A549 (cell line): ENCODE results near the gene NTM. TPM values are rescaled to one million over a fixed set of nuclear protein-coding genes. Genes with fewer than 3 reads are reported as not detected.

Experiments
- ATAC-seq, 2 experiments: fragments of 200-7000 bp in 1 of 2; fragments of >200 bp in 1 of 2; cut with Nextera tagmentation in 1 of 2; cut with Tn5 transposase in 1 of 2; 3 replicates each; pipeline versions ENCODE4 v1.8.0 to v1.9.1; 2018 to 2020; ENCODE audit warnings: mild to moderate bottlenecking in 1 of 2, moderate library complexity in 1 of 2
- CTCF ChIA-PET: fragments of 300-600 bp; sonication (Branson Sonifier 250); formaldehyde crosslinking; extraction: SDS; loops from one replicate; lab custom pipeline; 2021; ENCODE audit warnings: antibody characterized with exemption, inconsistent platforms; lab: Yijun Ruan, JAX
- POLR2A ChIA-PET: fragments of 350-600 bp; formaldehyde crosslinking; extraction: SDS; loops from one replicate; lab custom pipeline; 2021; ENCODE audit warnings: antibody characterized with exemption, inconsistent platforms; lab: Yijun Ruan, JAX
- DNase-seq, 2 experiments: peaks; one replicate each; pipeline versions ENCODE4 v3.0.0 to v3.0.0-alpha.2; 2011 to 2016; ENCODE audit warnings: low read depth in 1 of 2, low spot score in 1 of 2
- FAIRE-seq: peaks from 2 replicates; lab custom pipeline; 2011; peaks lifted over from hg19 to GRCh38; lab: Jason Lieb, UNC
- H3K27ac ChIP-seq, 2 experiments: fragments of >200 bp; sonication (Bioruptor Twin); formaldehyde crosslinking; 3 replicates each; pipeline ENCODE4 v1.5.1; 2016 to 2017
- H3K4me1 ChIP-seq: fragments of >200 bp; sonication (Bioruptor Twin); formaldehyde crosslinking; 3 replicates; pipeline ENCODE4 v1.6.1; 2016
- H3K4me2 ChIP-seq: fragments of >200 bp; sonication (Bioruptor Twin); formaldehyde crosslinking; 3 replicates; pipeline ENCODE4 v1.6.1; 2016
- H3K4me3 ChIP-seq: fragments of >200 bp; sonication (Bioruptor Twin); formaldehyde crosslinking; 3 replicates; pipeline ENCODE4 v1.5.1; 2016
- H3K9me3 ChIP-seq: fragments of >200 bp; sonication (Bioruptor Twin); formaldehyde crosslinking; 3 replicates; pipeline ENCODE4 v1.6.1; 2016
- ATOH8 ChIP-seq: fragments of 250-450 bp; sonication (Bioruptor Pico); IDR thresholded peaks from 2 replicates; pipeline ENCODE4 v1.5.0; 2020; ENCODE audit warnings: low read depth, mild to moderate bottlenecking, moderate library complexity
- CBX8 ChIP-seq: fragments of 200-600 bp; sonication (generic); IDR thresholded peaks from 2 replicates; pipeline ENCODE4 v1.6.1; 2016
- CEBPB ChIP-seq, 2 experiments: fragments of >200 bp in 1 of 2; sonication (Bioruptor Twin) in 1 of 2; formaldehyde crosslinking in 1 of 2; IDR thresholded peaks; 2 replicates each; pipeline ENCODE4 v1.6.1; 2012 to 2016
- CHD2 ChIP-seq: fragments of 150-350 bp; IDR thresholded peaks from 2 replicates; pipeline ENCODE4 v1.6.1; 2014; ENCODE audit warnings: low read length; ENCODE audit not compliant: partially characterized antibody
- CTCF ChIP-seq: fragments of >200 bp; sonication (Bioruptor Twin); formaldehyde crosslinking; IDR thresholded peaks from 3 replicates; pipeline ENCODE4 v1.5.1; 2016
- EP300 ChIP-seq, 2 experiments: fragments of >200 bp; sonication (Bioruptor Twin); formaldehyde crosslinking; IDR thresholded peaks; 2 replicates in 1 of 2; 3 replicates in 1 of 2; pipeline ENCODE4 v1.6.1; 2016 to 2017
- ESRRA ChIP-seq: fragments of 150-350 bp; IDR thresholded peaks from 2 replicates; pipeline ENCODE4 v1.6.1; 2014; ENCODE audit warnings: mild to moderate bottlenecking, low read length, borderline replicate concordance
- HDAC2 ChIP-seq: fragments of 200-600 bp; sonication (generic); IDR thresholded peaks from 2 replicates; pipeline ENCODE4 v1.6.1; 2016
- HOXB13 ChIP-seq: fragments of 250-450 bp; sonication (Bioruptor Pico); IDR thresholded peaks from 2 replicates; pipeline ENCODE4 v1.5.0; 2020; ENCODE audit warnings: low read depth, mild to moderate bottlenecking, moderate library complexity
- JUN ChIP-seq, 2 experiments: fragments of >200 bp; sonication (Bioruptor Twin); formaldehyde crosslinking; IDR thresholded peaks; 2 replicates in 1 of 2; 3 replicates in 1 of 2; pipeline ENCODE4 v1.6.1; 2016 to 2017
- KDM1A ChIP-seq: fragments of 200-600 bp; sonication (generic); IDR thresholded peaks from 2 replicates; pipeline ENCODE4 v1.6.1; 2016; ENCODE audit warnings: low read depth, mild to moderate bottlenecking
- KDM5A ChIP-seq: fragments of 200-600 bp; sonication (generic); IDR thresholded peaks from 2 replicates; pipeline ENCODE4 v1.6.1; 2016; ENCODE audit warnings: antibody characterized with exemption, mild to moderate bottlenecking
- MAZ ChIP-seq: fragments of 150-350 bp; IDR thresholded peaks from 2 replicates; pipeline ENCODE4 v1.6.1; 2014; ENCODE audit warnings: antibody characterized with exemption, low read depth, low read length, borderline replicate concordance
- NFE2L2 ChIP-seq: fragments of 150-350 bp; conservative IDR thresholded peaks from 2 replicates; pipeline ENCODE4 v1.6.1; 2014; ENCODE audit warnings: low read length
- NPAS2 ChIP-seq: fragments of 250-450 bp; sonication (Bioruptor Pico); IDR thresholded peaks from 2 replicates; pipeline ENCODE4 v1.8.0; 2022; ENCODE audit warnings: mild to moderate bottlenecking, moderate library complexity, borderline replicate concordance
- POLR2AphosphoS2 ChIP-seq: conservative IDR thresholded peaks from 2 replicates; pipeline ENCODE4 v1.6.1; 2012; ENCODE audit warnings: low read length, improper control_type of control experiment, inconsistent platforms
- RAD21 ChIP-seq, 2 experiments: fragments of >200 bp in 1 of 2; sonication (Bioruptor Twin) in 1 of 2; formaldehyde crosslinking in 1 of 2; IDR thresholded peaks in 1 of 2; conservative IDR thresholded peaks in 1 of 2; 2 replicates in 1 of 2; 3 replicates in 1 of 2; pipeline ENCODE4 v1.6.1; 2012 to 2018; ENCODE audit warnings: inconsistent platforms in 1 of 2
- SMC3 ChIP-seq: fragments of >200 bp; sonication (Bioruptor Twin); formaldehyde crosslinking; IDR thresholded peaks from 3 replicates; pipeline ENCODE4 v1.6.1; 2018; ENCODE audit warnings: inconsistent platforms
- SREBF2 ChIP-seq: fragments of 450-650 bp; IDR thresholded peaks from 2 replicates; pipeline ENCODE4 v1.6.1; 2014; ENCODE audit warnings: mild to moderate bottlenecking, moderate library complexity
- ZFP36 ChIP-seq: fragments of 450-650 bp; IDR thresholded peaks from 2 replicates; pipeline ENCODE4 v1.6.1; 2014; ENCODE audit warnings: borderline replicate concordance; ENCODE audit not compliant: partially characterized antibody
- ZSCAN20 ChIP-seq: fragments of 250-450 bp; sonication (Bioruptor Pico); IDR thresholded peaks from 2 replicates; pipeline ENCODE4 v1.8.0; 2022; ENCODE audit warnings: mild to moderate bottlenecking, moderate library complexity
- WGBS: methylation state at CpG from one replicate; pipeline ENCODE4 v1.1.6; 2017; ENCODE audit errors: missing lambda C conversion rate; 5-methylcytosine and 5-hydroxymethylcytosine counted together
- polyA plus RNA-seq, 4 experiments: library from polyadenylated mRNA; depleted of rRNA in 3 of 4; stranded (reverse); fragments of >200 nt; fragmentation: RNase III in 1 of 4; extraction: RNeasy Plus Mini Kit Qiagen cat#74134 plus additional on column Dnase treatment in 1 of 4; gene quantifications; 2 replicates in 3 of 4; 3 replicates in 1 of 4; pipeline ENCODE4 v1.2.3, GENCODE V29; 2011 to 2017
- TF ChIP-seq, protein P1 (sequence below): fragments of 200-600 bp; sonication (generic); IDR thresholded peaks from 2 replicates; pipeline ENCODE4 v1.6.1; 2016; ENCODE audit warnings: antibody characterized with exemption, mild to moderate bottlenecking, moderate library complexity
- TF ChIP-seq, protein P2 (sequence below): IDR thresholded peaks from 2 replicates; pipeline ENCODE4 v1.6.1; 2012

Gene NTM
- polyA plus RNA-seq, 2 of the 4 experiments (the other 2 are of a cell fraction), result not detected

GRCh38 chr11:131957201-131957600 lies 586.8 kb downstream of the NTM start:
- H3K4me1 ChIP-seq, result no peaks in the 10 kb centered on the region
- POLR2A ChIA-PET, result no interaction called here
- H3K4me2 ChIP-seq, result no peak overlapping the region
- no peak for TF ChIP-seq ATOH8 (CRISPR knock-in tag)
- TF ChIP-seq RAD21 (conservative IDR thresholded peaks at IDR 0.05 in 1 of 2, IDR thresholded peaks at IDR 0.05 in 1 of 2), result no peak
- TF ChIP-seq ZSCAN20 (CRISPR knock-in tag), result no peak
- TF ChIP-seq CEBPB (IDR thresholded peaks at IDR 0.05), result no peak
- TF ChIP-seq HDAC2, result no peak
- no peak for TF ChIP-seq CBX8
- TF ChIP-seq MAZ, result no peak
- no peak for TF ChIP-seq POLR2AphosphoS2
- no peak for TF ChIP-seq JUN (IDR thresholded peaks at IDR 0.05)
- no peak for TF ChIP-seq CHD2
- TF ChIP-seq NFE2L2, result no peak
- no peak for TF ChIP-seq ESRRA
- no peak for TF ChIP-seq NPAS2 (CRISPR knock-in tag)
- DNase-seq (no peak), FAIRE-seq (no peak), ATAC-seq (no peak)
- H3K4me3 ChIP-seq, result no peak overlapping the region
- CTCF ChIA-PET, result no interaction called here
- WGBS, result 3% methylated on average over 2 of the region's 2 CpGs
- no peak overlapping the region for H3K27ac ChIP-seq
- no peaks in the 10 kb centered on the region for H3K9me3 ChIP-seq

DNA sequence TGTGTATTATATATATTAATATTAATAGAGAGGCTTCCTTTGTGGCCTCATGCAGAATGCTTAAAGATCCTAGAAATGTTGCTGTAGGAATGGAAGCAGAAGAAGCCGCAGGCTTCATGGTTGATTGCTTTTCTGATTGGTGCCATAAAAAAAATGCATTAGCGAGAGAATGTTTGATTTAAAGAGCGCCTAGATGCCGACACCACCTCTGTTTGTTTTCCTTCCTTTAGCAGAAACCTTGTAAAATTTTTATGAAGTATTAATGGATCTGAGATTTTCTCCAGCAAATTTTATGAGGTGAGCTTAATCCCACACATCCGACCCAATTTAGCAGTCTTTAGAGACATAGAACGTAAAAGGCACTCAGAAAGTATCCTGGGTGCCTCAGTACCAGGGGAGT lies 587.5 kb downstream of the NTM start:
- H3K4me3 ChIP-seq, result no peak overlapping the region
- TF ChIP-seq SREBF2 (no peak), SMC3 (no peak), CTCF (no peak), JUN (IDR thresholded peaks at IDR 0.05) (no peak), EP300 (IDR thresholded peaks at IDR 0.05) (no peak), ESRRA (no peak), RAD21 (conservative IDR thresholded peaks at IDR 0.05 in 1 of 2, IDR thresholded peaks at IDR 0.05 in 1 of 2) (no peak), ATOH8 (CRISPR knock-in tag) (no peak), HOXB13 (CRISPR knock-in tag) (no peak), CHD2 (no peak), MAZ (no peak), ZFP36 (no peak), KDM1A (no peak), KDM5A (no peak)
- TF ChIP-seq, protein P1, sequence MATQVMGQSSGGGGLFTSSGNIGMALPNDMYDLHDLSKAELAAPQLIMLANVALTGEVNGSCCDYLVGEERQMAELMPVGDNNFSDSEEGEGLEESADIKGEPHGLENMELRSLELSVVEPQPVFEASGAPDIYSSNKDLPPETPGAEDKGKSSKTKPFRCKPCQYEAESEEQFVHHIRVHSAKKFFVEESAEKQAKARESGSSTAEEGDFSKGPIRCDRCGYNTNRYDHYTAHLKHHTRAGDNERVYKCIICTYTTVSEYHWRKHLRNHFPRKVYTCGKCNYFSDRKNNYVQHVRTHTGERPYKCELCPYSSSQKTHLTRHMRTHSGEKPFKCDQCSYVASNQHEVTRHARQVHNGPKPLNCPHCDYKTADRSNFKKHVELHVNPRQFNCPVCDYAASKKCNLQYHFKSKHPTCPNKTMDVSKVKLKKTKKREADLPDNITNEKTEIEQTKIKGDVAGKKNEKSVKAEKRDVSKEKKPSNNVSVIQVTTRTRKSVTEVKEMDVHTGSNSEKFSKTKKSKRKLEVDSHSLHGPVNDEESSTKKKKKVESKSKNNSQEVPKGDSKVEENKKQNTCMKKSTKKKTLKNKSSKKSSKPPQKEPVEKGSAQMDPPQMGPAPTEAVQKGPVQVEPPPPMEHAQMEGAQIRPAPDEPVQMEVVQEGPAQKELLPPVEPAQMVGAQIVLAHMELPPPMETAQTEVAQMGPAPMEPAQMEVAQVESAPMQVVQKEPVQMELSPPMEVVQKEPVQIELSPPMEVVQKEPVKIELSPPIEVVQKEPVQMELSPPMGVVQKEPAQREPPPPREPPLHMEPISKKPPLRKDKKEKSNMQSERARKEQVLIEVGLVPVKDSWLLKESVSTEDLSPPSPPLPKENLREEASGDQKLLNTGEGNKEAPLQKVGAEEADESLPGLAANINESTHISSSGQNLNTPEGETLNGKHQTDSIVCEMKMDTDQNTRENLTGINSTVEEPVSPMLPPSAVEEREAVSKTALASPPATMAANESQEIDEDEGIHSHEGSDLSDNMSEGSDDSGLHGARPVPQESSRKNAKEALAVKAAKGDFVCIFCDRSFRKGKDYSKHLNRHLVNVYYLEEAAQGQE, result no peak
- TF ChIP-seq, protein P2, sequence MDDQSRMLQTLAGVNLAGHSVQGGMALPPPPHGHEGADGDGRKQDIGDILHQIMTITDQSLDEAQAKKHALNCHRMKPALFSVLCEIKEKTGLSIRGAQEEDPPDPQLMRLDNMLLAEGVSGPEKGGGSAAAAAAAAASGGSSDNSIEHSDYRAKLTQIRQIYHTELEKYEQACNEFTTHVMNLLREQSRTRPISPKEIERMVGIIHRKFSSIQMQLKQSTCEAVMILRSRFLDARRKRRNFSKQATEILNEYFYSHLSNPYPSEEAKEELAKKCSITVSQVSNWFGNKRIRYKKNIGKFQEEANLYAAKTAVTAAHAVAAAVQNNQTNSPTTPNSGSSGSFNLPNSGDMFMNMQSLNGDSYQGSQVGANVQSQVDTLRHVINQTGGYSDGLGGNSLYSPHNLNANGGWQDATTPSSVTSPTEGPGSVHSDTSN, result no peak
- TF ChIP-seq, all 56 proteins: peak for 0
- H3K27ac ChIP-seq, result no peak overlapping the region
- no peaks in the 10 kb centered on the region for H3K9me3 ChIP-seq
- FAIRE-seq (no peak), DNase-seq (no peak), ATAC-seq (no peak)
- no peaks in the 10 kb centered on the region for H3K4me1 ChIP-seq
- CTCF ChIA-PET, result no interaction called here
- WGBS, result 4% methylated on average over 6 of the region's 6 CpGs
- H3K4me2 ChIP-seq, result no peak overlapping the region
- POLR2A ChIA-PET, result no interaction called here
